Measurements from ENCODE around the gene CLIP2. TPM values are rescaled to one million over a fixed set of nuclear protein-coding genes. Genes with fewer than 3 reads are reported as not detected.

CLIP2 gene
- 39.8 and 41.5 TPM in 2 replicates for total RNA-seq (2021; fragmentation: NEBNext Ultra II Directional; extraction: Animal tissue kit (Norgen Biotek cat#: 25700))
- 8.3 and 13.3 TPM in 2 replicates for polyA plus RNA-seq (2011; rRNA removed)
- 11.5 TPM for polyA plus RNA-seq (2011; cell fraction: cytosol; rRNA removed)
- polyA plus RNA-seq (2011; cell fraction: nucleus; rRNA removed): 16.9 TPM
- polyA plus RNA-seq (2012, experiment 1 of 2): 20.3 to 37.3 TPM (median 30.6 TPM) in 4 replicates
- polyA plus RNA-seq (2012, experiment 2 of 2): 19.9 TPM
- polyA plus RNA-seq (2013, experiment 1 of 2): 21.5 TPM
- polyA plus RNA-seq (2013, experiment 2 of 2): 22.1 TPM
- polyA minus RNA-seq (2011; rRNA and poly(A)+ RNA removed): 12.5 and 16.1 TPM in 2 replicates
- polyA minus RNA-seq (2011; cell fraction: cytosol; rRNA and poly(A)+ RNA removed): 21.2 TPM
- polyA minus RNA-seq (2011; cell fraction: nucleus; rRNA and poly(A)+ RNA removed): 16.3 TPM
- long read RNA-seq, experiment 1, partial matches to known transcripts: 10 of 15 reads
- long read RNA-seq, experiment 1, other reads (novel, unspliced or antisense): 5 of 15 reads
- long read RNA-seq, experiment 2, partial matches to known transcripts: 0 of 1 reads
- long read RNA-seq, experiment 2, other reads (novel, unspliced or antisense): 1 of 1 reads

GRCh38 chr7:74289018-74289658 lies at the start of gene CLIP2:
TSS of gene CLIP2 (plus strand) at chr7:74289407. CDS start at chr7:74317547, 28,140 bp downstream.
- H2BK20ac ChIP-seq (ENCODE audit: low read length): peak within 1 kb of the TSS; percentile 49
- peak within 1 kb of the TSS; percentile 59 for H4K91ac ChIP-seq (replicated peaks; ENCODE audit: insufficient read length, low read length)
- peak within 1 kb of the TSS; percentile 42 to 72 (median 54); a peak in 6 of 7 replicates for H3K9ac ChIP-seq (replicated peaks in 1 of 4; ENCODE audit: extremely low read depth in 1 of 4, low read depth in 3 of 4, low read length in 3 of 4)
- WGBS, 2 experiments (ENCODE audit: extremely low coverage in 1 of 2, insufficient coverage in 1 of 2, insufficient read length in 1 of 2, insufficient replicate concordance in 2 of 2, low coverage in 1 of 2, low lambda C conversion rate in 2 of 2, missing lambda C conversion rate in 1 of 2): 3% methylated on average over 34 of the region's 67 CpGs; no CpG with 5 or more reads in 1 of the 2 experiments
- POLR2A ChIA-PET (ENCODE audit: partially characterized antibody): interaction anchor here (0.8 to 5.4 kb wide), 7 partner anchors 10 to 111 kb away, joined by 3 to 97 read pairs (median 3); no protein-coding TSS in a partner anchor
- peaks cover 0 to 4% (median 0%) of the 10 kb centered on the region in 4 experiments; a peak in 3 of 7 replicates for H3K27me3 ChIP-seq (replicated peaks in 1 of 4; ENCODE audit: control insufficient read depth in 3 of 4, extremely low read depth in 1 of 4, insufficient read depth in 3 of 4, low read length in 3 of 4)
- H2AK5ac ChIP-seq (ENCODE audit: low read depth, low read length): no peak within 1 kb of the TSS
- FAIRE-seq (no peak), DNase-seq (ENCODE audit: low read depth in 1 of 2, low spot score in 2 of 2) (peak in 1 of 2 experiments; percentile 82)
- H3K79me1 ChIP-seq (ENCODE audit: low read depth, low read length): peaks cover 4% of the 10 kb centered on the region
- no peak within 1 kb of the TSS for H2BK120ac ChIP-seq (replicated peaks; ENCODE audit: low read depth, low read length)
- H3K14ac ChIP-seq (ENCODE audit: insufficient read length): peak within 1 kb of the TSS; percentile 98
- H3K36me3 ChIP-seq (ENCODE audit: control insufficient read depth in 2 of 4, insufficient read depth in 4 of 4, low read length in 3 of 4): no peaks in the 10 kb centered on the region
- peaks cover 11% of the 10 kb centered on the region; the same call in 1 of the 2 replicates for H3K23me2 ChIP-seq (ENCODE audit: low read depth, low read length)
- H2AFZ ChIP-seq (ENCODE audit: low read length): peak within 1 kb of the TSS; percentile 93; the same call in 1 of the 2 replicates
- H2BK15ac ChIP-seq (ENCODE audit: low read length): peak within 1 kb of the TSS; percentile 20; the same call in 1 of the 2 replicates
- H2BK12ac ChIP-seq (ENCODE audit: low read depth, low read length): peak within 1 kb of the TSS; percentile 99
- peaks cover 9 to 44% (median 29%) of the 10 kb centered on the region in 4 experiments for H3K4me1 ChIP-seq (replicated peaks in 1 of 4; ENCODE audit: control insufficient read depth in 3 of 4, insufficient read depth in 4 of 4, low read length in 3 of 4)
- peak within 1 kb of the TSS; percentile 80; the same call in 1 of the 2 replicates for H2BK5ac ChIP-seq (ENCODE audit: low read depth, low read length)
- peak within 1 kb of the TSS; percentile 79 to 93 for H3K4me2 ChIP-seq (ENCODE audit: insufficient read depth in 1 of 2, low read depth in 2 of 2, low read length in 2 of 2)
- H3K9me3 ChIP-seq (ENCODE audit: insufficient read depth in 2 of 2, low read depth in 1 of 2, low read length in 1 of 2): no peaks in the 10 kb centered on the region
- peak within 1 kb of the TSS; percentile 99 for H3K4ac ChIP-seq (replicated peaks; ENCODE audit: insufficient read length, low read depth, low read length)
- H4K5ac ChIP-seq (ENCODE audit: insufficient read length, low read depth, low read length): peak within 1 kb of the TSS; percentile 83
- CTCF ChIA-PET (ENCODE audit: partially characterized antibody): interaction anchor here (1.1 to 6.8 kb wide), 6 partner anchors 13 to 161 kb away, joined by 3 to 75 read pairs (median 7); no protein-coding TSS in a partner anchor
- H4K20me1 ChIP-seq (replicated peaks in 1 of 2; ENCODE audit: control insufficient read depth in 1 of 2, insufficient read depth in 2 of 2, low read length in 2 of 2): peaks cover 6 to 19% of the 10 kb centered on the region in 2 experiments
- peak within 1 kb of the TSS; percentile 32 for H3K56ac ChIP-seq (replicated peaks; ENCODE audit: insufficient read length, low read depth, low read length)
- peak within 1 kb of the TSS; percentile 89 for H4K8ac ChIP-seq (ENCODE audit: extremely low read depth, insufficient read depth, low read length)
- peak within 1 kb of the TSS; percentile 76 for H3K18ac ChIP-seq (ENCODE audit: extremely low read depth, low read length)
- peaks cover 0 to 43% of the 10 kb centered on the region in 2 experiments; a peak in 2 of 4 replicates for H3K79me2 ChIP-seq (ENCODE audit: control insufficient read depth in 1 of 2, insufficient read depth in 2 of 2, low read length in 2 of 2)
- no peak within 1 kb of the TSS for H3K27ac ChIP-seq (ENCODE audit: low read depth, low read length)
- H3K23ac ChIP-seq (ENCODE audit: insufficient read length): no peak within 1 kb of the TSS
- H3K4me3 ChIP-seq (ENCODE audit: extremely low read depth in 1 of 4, insufficient read depth in 2 of 4, low read depth in 3 of 4, low read length in 4 of 4): peak within 1 kb of the TSS; percentile 79 to 97 (median 84)
- TF ChIP-seq FOSL1 (IDR thresholded peaks at IDR 0.05; ENCODE audit: insufficient read depth, low read depth, low read length) (no peak), GABPA (IDR thresholded peaks at IDR 0.05; ENCODE audit: borderline replicate concordance, insufficient read depth, low read length) (no peak), ZNF274 (IDR thresholded peaks at IDR 0.05; ENCODE audit: borderline replicate concordance, extremely low read depth, low read length) (no peak), MAX (IDR thresholded peaks at IDR 0.05) (peak; percentile 58; the same call in 1 of the 2 replicates), BCL11A (IDR thresholded peaks at IDR 0.05; ENCODE audit: low read depth in 2 of 2, low read length in 2 of 2) (no peak), ASH2L (IDR thresholded peaks at IDR 0.05; ENCODE audit: low read length) (peak; percentile 61), CBX8 (IDR thresholded peaks at IDR 0.05; ENCODE audit: borderline replicate concordance, low read depth, low read length) (no peak), SIN3A (conservative IDR thresholded peaks at IDR 0.05 in 1 of 2, IDR thresholded peaks at IDR 0.05 in 1 of 2; ENCODE audit: low read depth in 1 of 2, low read length in 2 of 2) (peak in 1 of 2 experiments; percentile 37; a peak in 1 of 4 replicates)
